HK-2 (cell line): ENCODE measurements around the gene STK32C.

Experiments used
- DNase-seq: peaks from one replicate; pipeline ENCODE4 v3.0.0-alpha.2; 2018; ENCODE audit not compliant: unreplicated experiment

Gene STK32C

DNA sequence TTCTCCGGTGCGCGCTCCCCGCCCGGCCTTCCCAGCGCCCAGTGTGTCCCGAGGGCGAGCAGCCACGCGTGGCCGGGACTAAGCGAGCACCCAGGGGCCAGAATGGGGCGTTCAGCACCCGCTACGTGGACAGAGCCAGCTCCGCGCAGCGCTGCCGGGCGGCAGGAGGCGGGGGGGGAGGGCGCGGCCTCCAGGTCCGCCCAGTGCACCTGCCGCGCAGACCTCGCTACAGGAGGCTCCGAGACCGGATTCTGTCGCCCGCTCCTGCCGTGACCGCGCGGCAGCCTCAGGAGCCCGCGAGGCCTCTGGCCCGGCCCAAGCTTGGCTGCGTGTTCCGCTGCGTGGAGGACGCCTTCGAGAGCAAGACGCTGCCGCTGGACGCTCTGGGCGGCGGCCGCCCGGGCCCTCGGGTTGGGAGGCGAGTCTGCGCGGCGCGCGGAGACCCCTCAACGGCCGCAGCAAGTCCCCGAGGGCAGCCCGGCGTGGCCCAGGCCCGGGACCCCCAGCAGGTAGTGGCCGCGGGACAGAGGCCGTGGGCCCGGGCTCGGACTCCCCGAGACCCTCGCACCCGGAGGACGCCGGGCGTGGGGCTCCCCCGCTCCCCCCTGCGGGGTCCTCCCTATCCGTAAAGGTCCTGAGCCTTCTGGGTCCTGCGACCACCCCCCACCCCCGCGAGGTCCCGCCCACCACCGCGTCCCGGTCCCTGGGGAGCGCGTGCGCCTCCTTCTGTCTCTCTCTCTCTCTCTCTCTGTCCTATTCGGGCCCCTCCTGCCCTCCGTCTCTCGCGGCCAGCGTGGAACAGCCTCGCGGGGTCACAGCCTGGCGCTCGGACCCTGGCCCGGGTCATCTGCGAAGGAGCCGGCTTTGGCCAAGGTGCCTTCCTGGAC is 121.9 kb downstream of the STK32C start:
- DNase-seq, result peak; percentile 49

GRCh38 chr10:132184816-132185593 is 122.7 kb downstream of the STK32C start:
- no peak for DNase-seq

GRCh38 chr10:132183046-132183445 is 124.7 kb downstream of the STK32C start:
- no peak for DNase-seq

- no peak for DNase-seq
Observed at GRCh38 chr10:132182591-132182990, 125.2 kb downstream of the STK32C start.

GRCh38 chr10:132181691-132182425 is 125.9 kb downstream of the STK32C start:
- no peak for DNase-seq

- no peak for DNase-seq
Observed at GRCh38 chr10:132180736-132181135, 127.0 kb downstream of the STK32C start.

DNA sequence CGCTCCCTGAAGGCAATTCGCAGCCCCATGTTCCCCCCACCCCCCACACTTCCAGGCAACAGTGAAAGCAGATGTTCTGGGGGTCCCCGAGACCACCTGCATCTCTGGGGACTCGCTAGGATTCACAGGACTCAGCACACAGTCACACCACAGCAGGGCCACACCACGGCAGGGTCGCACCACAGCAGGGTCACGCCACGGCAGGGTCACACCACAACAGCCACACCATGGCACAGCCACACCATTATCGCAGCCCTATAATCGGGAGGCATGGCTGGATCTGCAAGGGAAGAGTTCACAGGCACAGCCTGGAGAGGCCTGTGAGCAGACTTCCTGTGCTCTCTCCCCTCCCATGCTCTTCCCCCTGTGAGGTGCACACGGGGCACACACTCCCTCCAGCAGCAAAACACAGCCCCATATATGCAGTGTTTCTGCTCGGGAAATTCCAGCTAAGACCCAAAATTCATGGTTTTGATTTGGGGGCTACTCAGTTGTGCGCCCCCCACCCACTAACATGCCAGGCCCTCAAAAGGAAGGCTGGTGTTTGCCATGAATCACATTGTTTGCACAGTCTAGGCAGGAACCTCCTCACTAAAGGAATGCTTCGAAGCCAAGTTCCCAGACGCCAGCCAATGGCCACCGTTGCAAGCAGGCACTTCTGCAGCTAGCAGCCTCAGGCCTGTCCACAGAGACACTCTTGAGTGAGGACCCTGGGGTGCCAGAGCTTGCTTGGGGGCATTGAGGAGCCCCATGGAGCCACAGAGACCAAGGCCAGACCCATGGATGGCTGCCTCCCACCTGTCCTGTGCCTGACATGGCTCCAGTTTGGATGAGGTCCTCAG is 128.0 kb downstream of the STK32C start:
- no peak for DNase-seq

GRCh38 chr10:132178672-132179545 is 128.8 kb downstream of the STK32C start:
- DNase-seq, result no peak

DNA sequence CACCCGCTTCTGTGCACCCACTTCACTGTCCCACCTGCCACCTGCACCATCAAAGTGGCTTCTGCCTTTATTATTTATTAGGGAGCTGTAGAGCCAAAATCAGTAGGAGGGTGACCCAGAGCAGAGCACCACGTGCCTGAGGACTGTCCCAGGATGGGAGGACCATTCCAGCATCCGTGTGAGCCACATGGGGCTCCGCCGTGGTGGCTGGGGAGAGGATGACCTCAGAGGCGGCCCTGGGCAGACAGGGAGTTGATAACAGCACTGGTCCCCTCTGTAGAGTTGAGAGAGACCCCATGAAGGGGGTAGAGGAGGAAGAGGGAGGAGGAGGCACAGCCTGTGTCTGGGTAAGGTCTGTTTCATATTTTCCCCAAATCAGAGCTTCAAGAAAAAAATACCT is 129.7 kb downstream of the STK32C start:
- DNase-seq, result no peak

DNA sequence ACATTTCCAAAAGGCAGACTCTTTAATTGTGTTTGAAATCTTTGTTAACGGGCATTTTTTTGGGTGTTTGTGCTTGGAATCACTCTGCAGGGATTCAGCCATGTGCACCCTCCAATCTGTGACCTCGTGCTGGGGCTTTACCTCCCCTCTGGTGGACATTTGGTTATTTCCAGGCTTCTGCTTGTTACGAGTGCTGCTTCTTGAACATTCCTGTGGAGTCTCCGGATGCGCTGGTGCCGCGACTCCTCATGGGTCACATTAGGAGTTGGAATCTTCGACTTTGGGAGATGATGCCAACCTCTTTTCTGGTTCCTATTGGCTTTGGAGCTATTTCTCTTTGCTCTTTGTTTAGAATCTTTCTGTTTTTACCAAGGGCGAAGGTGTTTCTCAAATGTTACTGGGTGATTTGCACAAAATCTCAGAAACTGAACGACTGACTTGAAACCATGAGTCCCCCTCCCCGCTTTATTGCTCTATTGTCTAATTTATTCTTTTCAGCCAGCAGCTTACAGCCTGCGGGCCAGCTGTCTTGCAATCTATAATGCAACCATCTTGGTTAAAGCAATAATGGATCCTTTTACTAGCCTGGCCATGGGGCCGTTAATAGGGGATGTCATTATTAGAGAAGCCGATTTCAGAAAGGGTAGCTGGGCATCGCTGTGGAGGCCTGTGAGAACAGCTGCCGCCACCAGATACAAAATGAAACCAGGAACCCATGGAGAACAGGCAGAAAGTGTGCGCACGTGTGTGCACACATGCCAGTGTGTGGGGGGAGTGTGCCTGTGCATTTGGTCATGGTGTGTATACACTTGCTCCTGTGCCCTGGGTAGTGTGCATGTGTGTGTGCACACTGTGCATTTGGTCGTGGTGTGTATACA is 130.9 kb downstream of the STK32C start:
- no peak for DNase-seq

DNA sequence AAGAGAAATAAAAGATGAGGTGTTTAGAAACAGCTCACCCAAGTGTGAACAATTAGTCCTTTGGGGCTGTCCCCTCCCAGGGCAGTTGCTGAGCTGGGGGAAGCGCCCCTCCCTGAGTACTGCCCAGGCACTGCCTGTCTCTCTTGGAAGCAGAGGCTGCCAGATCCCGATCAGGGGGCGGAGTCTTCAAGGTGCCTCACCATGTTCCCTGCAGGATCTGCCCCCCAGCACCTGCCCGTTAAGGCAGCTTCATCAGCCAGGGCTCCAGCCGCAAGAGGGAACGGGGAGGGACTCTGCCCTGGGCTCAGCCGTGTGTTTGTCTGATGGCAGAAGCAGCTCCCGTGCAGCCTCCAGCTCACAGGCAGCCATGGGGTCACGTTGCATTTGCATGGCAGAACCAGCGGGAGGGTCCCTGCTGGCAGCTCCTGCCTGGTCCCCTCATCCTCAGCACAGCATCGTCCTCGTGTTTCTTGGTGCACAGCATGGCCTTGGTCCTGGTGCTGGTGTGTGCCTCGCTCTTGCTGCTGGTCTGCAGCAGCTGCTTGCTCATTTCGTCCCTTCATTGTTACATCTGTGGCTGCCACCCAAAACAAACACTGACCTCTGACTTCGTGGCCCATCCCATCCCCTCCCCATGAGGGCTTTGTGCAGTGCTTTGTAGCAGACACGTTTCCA is 131.7 kb downstream of the STK32C start:
- no peak for DNase-seq

GRCh38 chr10:132175408-132175807 is 132.3 kb downstream of the STK32C start:
- no peak for DNase-seq

GRCh38 chr10:132174237-132174636 is 133.5 kb downstream of the STK32C start:
- no peak for DNase-seq

DNA sequence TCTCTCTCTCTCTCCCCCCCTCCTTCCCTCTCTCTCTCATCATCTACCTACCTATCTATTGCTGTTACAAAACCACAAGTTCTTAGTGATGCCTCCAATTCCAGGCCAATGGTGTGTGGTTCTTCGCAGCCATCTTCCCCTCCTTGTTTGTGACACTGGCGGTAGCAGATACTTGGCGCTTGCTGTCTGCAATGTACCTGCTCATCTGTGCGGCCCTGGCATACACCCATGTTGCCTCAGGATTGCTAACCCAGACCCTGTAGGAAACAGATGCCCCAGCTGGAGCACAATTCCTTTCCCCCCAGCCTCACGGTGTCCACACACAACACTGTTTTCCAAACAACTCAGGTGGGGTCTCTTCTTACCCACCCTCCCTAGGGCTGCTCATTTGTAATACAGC is 134.6 kb downstream of the STK32C start:
- no peak for DNase-seq

- no peak for DNase-seq
Observed at GRCh38 chr10:132172091-132173066, 135.4 kb downstream of the STK32C start.

DNA sequence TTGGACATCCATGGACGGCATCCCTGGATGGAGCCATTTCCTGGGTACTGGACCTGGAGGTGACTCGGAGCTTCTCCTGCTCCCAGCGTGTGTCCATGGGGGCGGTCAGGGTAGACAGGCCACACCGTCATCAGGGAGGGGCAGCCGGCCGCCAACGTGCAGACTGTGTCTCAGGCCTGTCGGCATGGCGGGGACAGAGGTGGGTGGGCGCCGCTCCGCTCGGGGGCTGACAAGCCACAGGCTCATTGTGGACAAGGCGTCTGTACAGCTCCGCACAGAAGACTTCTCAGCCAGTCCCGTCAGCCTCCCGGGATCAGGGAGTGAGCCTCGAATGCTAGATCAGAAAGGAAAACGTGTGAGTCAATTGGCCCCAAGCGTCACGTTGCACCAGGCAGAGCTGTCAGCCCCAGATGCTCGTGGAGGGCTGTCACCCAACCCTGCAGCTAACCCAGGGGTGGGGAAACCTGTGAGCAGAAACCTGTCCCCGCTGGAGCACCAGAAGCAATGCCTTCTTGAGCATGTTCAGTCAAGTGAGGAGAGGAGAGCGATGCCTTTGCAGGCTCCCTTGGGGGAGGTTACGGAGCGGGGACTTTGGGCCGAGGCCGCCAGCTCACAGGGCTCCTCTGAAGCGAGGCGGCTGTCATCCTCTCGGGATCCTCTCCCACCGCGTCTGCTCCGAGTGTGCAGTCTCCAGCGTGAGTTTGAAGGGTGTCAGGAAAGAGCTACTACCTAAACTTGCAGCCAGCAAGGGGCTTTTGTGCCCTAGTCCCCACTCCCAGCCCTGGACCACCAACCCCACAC is 137.0 kb downstream of the STK32C start:
- no peak for DNase-seq
